ENCODE measurements around the gene AFAP1L1. TPM values are rescaled to one million over a fixed set of nuclear protein-coding genes. Genes with fewer than 3 reads are reported as not detected.

Gene AFAP1L1
- total RNA-seq, 1 donor from 2014 or later = 8.3 TPM

DNA sequence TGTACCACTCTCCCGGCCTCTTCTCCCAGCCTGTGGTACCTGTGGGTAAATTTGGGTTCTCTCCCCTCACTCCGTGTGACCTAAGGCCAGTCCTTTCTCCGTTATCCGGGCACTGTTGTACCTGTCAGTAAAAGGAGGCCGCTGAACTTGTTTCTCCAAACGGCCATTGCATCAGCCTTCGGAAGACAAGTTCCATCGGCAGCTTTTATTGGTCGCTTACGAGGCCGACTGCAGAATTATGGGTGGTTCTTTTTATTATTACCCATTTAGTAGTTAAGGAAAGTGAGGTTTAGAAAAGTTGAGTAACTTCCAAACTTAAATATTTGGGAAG lies 74.2 kb downstream of the AFAP1L1 start:
- FAIRE-seq = no peak
- peaks cover 32% of the 10 kb centered on the region for H3K36me3 ChIP-seq (ENCODE audit: insufficient read depth, low read length)
- H3K4me1 ChIP-seq (ENCODE audit: insufficient read depth, low read length) = peaks cover 6% of the 10 kb centered on the region
- H3K27ac ChIP-seq (ENCODE audit: low read depth, low read length) = peak overlapping the region; percentile 59
- H3K4me2 ChIP-seq (ENCODE audit: low read length) = peak overlapping the region; percentile 99
- peaks cover 28% of the 10 kb centered on the region for H3K79me2 ChIP-seq (ENCODE audit: insufficient read depth, low read length)
- peak overlapping the region; percentile 99 for H3K4me3 ChIP-seq (ENCODE audit: insufficient read depth, low read depth, low read length)
- peak overlapping the region; percentile 98 for H3K27ac Mint-ChIP-seq (ENCODE audit: unreplicated experiment)
- TF ChIP-seq EZH2 (IDR thresholded peaks at IDR 0.05; ENCODE audit: insufficient read depth, low read length) = no peak
- no peak for TF ChIP-seq CTCF (IDR thresholded peaks at IDR 0.05; ENCODE audit: insufficient read depth, low read depth, low read length)
- peak overlapping the region; percentile 88 for H3K9ac ChIP-seq (ENCODE audit: low read length)
- peaks cover 13% of the 10 kb centered on the region for H4K20me1 ChIP-seq (ENCODE audit: insufficient read depth, low read length)
- peak overlapping the region; percentile 94 for H2AFZ ChIP-seq (ENCODE audit: low read depth, low read length)
- H3K9me3 Mint-ChIP-seq (ENCODE audit: unreplicated experiment) = no peaks in the 10 kb centered on the region
- H3K27me3 Mint-ChIP-seq (ENCODE audit: low read depth, unreplicated experiment) = no peaks in the 10 kb centered on the region
- DNase-seq (ENCODE audit: low read depth) = peak; percentile 30
- no peaks in the 10 kb centered on the region for H3K27me3 ChIP-seq (ENCODE audit: insufficient read depth, low read length)
- H3K9me3 ChIP-seq (ENCODE audit: insufficient read depth, low read depth, low read length) = no peaks in the 10 kb centered on the region
- peaks cover 19% of the 10 kb centered on the region for H3K36me3 Mint-ChIP-seq (ENCODE audit: low read depth, unreplicated experiment)
- H3K4me3 Mint-ChIP-seq (ENCODE audit: unreplicated experiment) = peak overlapping the region; percentile 98
- peaks cover 19% of the 10 kb centered on the region for H3K4me1 Mint-ChIP-seq (ENCODE audit: low read depth, unreplicated experiment)

GRCh38 chr5:149348518-149348917 lies 76.9 kb downstream of the AFAP1L1 start:
- Mint-ChIP-seq H3K4me3 (ENCODE audit: unreplicated experiment) (peak overlapping the region; percentile 62), H3K9me3 (ENCODE audit: unreplicated experiment) (no peaks in the 10 kb centered on the region), H3K4me1 (ENCODE audit: low read depth, unreplicated experiment) (peaks cover 21% of the 10 kb centered on the region), H3K36me3 (ENCODE audit: low read depth, unreplicated experiment) (peaks cover 28% of the 10 kb centered on the region), H3K27ac (ENCODE audit: unreplicated experiment) (peak overlapping the region; percentile 55), H3K27me3 (ENCODE audit: low read depth, unreplicated experiment) (no peaks in the 10 kb centered on the region)
- TF ChIP-seq EZH2 (IDR thresholded peaks at IDR 0.05; ENCODE audit: insufficient read depth, low read length) (no peak), CTCF (IDR thresholded peaks at IDR 0.05; ENCODE audit: insufficient read depth, low read depth, low read length) (no peak)
- H2AFZ ChIP-seq (ENCODE audit: low read depth, low read length) = no peak overlapping the region
- peaks cover 56% of the 10 kb centered on the region for H3K36me3 ChIP-seq (ENCODE audit: insufficient read depth, low read length)
- no peaks in the 10 kb centered on the region for H3K27me3 ChIP-seq (ENCODE audit: insufficient read depth, low read length)
- H3K27ac ChIP-seq (ENCODE audit: low read depth, low read length) = no peak overlapping the region
- H3K9me3 ChIP-seq (ENCODE audit: insufficient read depth, low read depth, low read length) = no peaks in the 10 kb centered on the region
- peaks cover 15% of the 10 kb centered on the region for H4K20me1 ChIP-seq (ENCODE audit: insufficient read depth, low read length)
- FAIRE-seq = no peak
- H3K79me2 ChIP-seq (ENCODE audit: insufficient read depth, low read length) = peaks cover 30% of the 10 kb centered on the region
- H3K9ac ChIP-seq (ENCODE audit: low read length) = no peak overlapping the region
- no peak overlapping the region for H3K4me3 ChIP-seq (ENCODE audit: insufficient read depth, low read depth, low read length)
- no peak overlapping the region for H3K4me2 ChIP-seq (ENCODE audit: low read length)
- DNase-seq (ENCODE audit: low read depth) = no peak
- peaks cover 6% of the 10 kb centered on the region for H3K4me1 ChIP-seq (ENCODE audit: insufficient read depth, low read length)

DNA sequence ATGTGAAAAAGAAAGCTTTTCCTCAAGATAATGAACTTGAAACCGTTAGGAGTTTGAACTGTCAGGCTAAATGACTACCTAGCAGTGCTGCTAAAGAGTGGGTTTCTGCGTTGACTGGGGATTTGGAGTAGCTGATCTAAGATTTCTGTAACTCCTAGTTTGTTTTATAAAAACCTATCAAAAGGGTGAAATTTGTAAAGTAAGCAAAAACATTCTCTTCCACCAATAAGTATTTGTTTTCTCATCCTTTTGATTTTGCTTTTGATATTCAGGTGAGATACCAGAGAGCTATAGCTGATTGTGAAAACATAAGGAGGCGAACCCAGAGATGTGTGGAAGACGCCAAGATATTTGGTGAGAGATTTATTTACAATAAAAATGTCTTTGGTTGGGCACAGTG lies 77.7 kb downstream of the AFAP1L1 start:
- Histone ChIP-seq H3K9ac (ENCODE audit: low read length) (no peak overlapping the region), H3K4me3 (ENCODE audit: insufficient read depth, low read depth, low read length) (no peak overlapping the region), H4K20me1 (ENCODE audit: insufficient read depth, low read length) (peaks cover 17% of the 10 kb centered on the region), H3K36me3 (ENCODE audit: insufficient read depth, low read length) (peaks cover 58% of the 10 kb centered on the region), H3K4me2 (ENCODE audit: low read length) (no peak overlapping the region), H3K27me3 (ENCODE audit: insufficient read depth, low read length) (no peaks in the 10 kb centered on the region), H3K9me3 (ENCODE audit: insufficient read depth, low read depth, low read length) (no peaks in the 10 kb centered on the region), H3K27ac (ENCODE audit: low read depth, low read length) (no peak overlapping the region), H3K79me2 (ENCODE audit: insufficient read depth, low read length) (peaks cover 30% of the 10 kb centered on the region), H2AFZ (ENCODE audit: low read depth, low read length) (no peak overlapping the region), H3K4me1 (ENCODE audit: insufficient read depth, low read length) (peaks cover 6% of the 10 kb centered on the region)
- no peak overlapping the region for H3K27ac Mint-ChIP-seq (ENCODE audit: unreplicated experiment)
- peaks cover 28% of the 10 kb centered on the region for H3K36me3 Mint-ChIP-seq (ENCODE audit: low read depth, unreplicated experiment)
- no peak overlapping the region for H3K4me3 Mint-ChIP-seq (ENCODE audit: unreplicated experiment)
- peaks cover 21% of the 10 kb centered on the region for H3K4me1 Mint-ChIP-seq (ENCODE audit: low read depth, unreplicated experiment)
- TF ChIP-seq CTCF (IDR thresholded peaks at IDR 0.05; ENCODE audit: insufficient read depth, low read depth, low read length) (no peak), EZH2 (IDR thresholded peaks at IDR 0.05; ENCODE audit: insufficient read depth, low read length) (no peak)
- H3K9me3 Mint-ChIP-seq (ENCODE audit: unreplicated experiment) = no peaks in the 10 kb centered on the region
- FAIRE-seq (no peak), DNase-seq (ENCODE audit: low read depth) (no peak)
- no peaks in the 10 kb centered on the region for H3K27me3 Mint-ChIP-seq (ENCODE audit: low read depth, unreplicated experiment)
